Cerebellar cortex (tissue), 1 donor: ENCODE results near the gene ARPC1B.
"Not testable (repeated sequence)": the region's sequence is repeated elsewhere in the genome, so short reads cannot be mapped to it uniquely, and the experiment has no call there.

ENCODE experiments used
- DNase-seq: peaks from one replicate; pipeline ENCODE4 v3.0.0-alpha.2; 2015; ENCODE audit warnings: low spot score

ARPC1B gene

GRCh38 chr7:99409806-99410205 lies 35.3 kb downstream of the ARPC1B start:
- DNase-seq = no peak

- DNase-seq = no peak
Observed at GRCh38 chr7:99410635-99411034, 36.1 kb downstream of the ARPC1B start.

- peak; percentile 72 for DNase-seq
Observed at GRCh38 chr7:99415513-99416127, 41.1 kb downstream of the ARPC1B start.

DNA sequence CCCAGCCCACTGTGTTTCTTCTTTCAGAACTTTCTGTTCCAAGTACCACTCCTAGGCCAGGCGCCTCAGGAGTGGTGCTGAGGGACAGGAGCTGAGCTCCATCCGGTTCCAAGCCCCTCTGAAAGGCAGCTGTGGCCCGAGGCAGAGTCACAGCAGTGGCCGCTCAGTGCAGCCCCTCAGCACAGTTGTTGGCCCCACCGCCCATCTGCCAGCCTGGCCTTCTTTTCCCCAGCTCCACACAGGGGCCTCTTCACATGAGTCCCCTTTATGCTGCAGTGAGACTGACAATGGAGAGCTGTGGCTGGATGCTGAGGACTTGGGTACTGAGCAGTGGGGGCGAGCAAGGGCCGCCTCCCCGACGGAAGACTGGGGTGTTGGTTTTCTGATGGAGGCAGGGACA lies 43.7 kb downstream of the ARPC1B start:
- no peak for DNase-seq

DNA sequence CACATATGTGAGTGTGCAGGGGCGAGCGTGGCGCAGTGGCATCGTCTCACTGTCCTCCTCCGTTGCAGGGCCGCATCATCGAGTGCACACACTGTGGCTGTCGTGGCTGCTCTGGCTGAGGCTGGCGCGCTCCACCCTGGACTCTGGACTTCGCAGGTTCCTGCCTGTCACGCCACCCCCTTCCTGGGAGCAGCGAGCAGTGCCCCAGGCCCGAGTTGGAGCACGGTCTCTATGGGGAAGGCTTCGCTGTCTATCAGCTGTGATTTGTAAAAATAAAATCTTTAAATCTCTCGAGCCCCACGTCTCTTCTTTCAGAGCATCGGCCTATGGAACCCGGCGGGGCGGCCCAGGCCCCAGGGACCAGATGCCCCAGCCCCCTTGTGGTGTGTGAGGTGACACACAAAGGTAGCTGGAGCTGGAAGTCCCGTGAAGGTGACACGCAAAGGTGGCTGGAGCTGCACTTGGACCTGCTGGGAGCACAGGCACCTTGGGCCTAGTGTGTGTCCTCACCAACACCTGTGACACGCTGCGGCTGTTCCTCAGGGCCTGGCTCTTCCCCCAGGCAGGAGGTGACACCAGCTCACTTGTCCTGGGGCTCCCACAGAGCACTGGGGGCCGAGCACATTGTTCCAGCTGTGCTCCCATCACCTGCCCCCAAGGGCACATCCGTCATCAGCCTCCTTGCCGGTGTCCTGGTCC lies 44.9 kb downstream of the ARPC1B start:
- no peak for DNase-seq

- DNase-seq = no peak
Observed at GRCh38 chr7:99420213-99420612, 45.7 kb downstream of the ARPC1B start.

DNA sequence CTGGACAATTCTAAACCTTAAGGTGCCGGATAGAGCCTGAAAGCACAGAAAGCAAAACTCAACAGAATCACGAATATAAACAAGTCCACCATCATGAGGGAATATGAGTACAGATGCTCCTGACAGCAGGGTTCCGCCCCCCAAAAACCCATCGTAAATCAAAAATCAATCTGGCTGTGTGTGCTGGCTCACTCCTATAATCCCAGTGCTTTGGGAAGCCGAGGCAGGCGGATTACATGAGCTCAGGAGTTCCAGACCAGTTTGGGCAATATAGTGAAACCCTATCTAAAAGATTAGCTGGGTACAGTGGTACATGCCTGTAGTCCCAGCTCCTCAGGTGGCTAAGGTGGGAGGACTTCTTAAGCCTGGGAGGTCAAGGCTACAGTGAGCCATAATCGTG lies 46.5 kb downstream of the ARPC1B start:
- no peak for DNase-seq

DNA sequence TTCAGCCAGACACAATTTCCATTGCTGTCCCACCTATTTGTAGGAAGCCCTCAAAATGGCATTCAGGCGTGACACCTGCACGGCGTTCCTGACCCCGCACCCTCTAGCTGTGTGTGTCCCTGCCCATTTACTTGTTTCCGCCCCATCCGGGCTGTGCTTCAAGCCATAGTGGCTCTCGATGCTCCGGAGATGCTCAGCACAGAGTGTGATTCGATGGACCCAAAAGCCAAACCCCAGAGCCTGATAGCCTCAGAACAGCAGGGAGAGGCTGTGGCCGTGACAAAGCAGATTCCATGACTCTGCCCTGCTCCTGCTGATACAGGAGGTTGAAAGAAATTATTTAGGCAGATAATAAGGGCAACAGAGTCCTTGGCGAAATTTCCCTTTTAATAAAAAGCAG lies 47.7 kb downstream of the ARPC1B start:
- DNase-seq = no peak

- no peak for DNase-seq
Observed at GRCh38 chr7:99422625-99423024, 48.1 kb downstream of the ARPC1B start.

- no peak for DNase-seq
Observed at GRCh38 chr7:99424932-99425730, 50.6 kb downstream of the ARPC1B start.

DNA sequence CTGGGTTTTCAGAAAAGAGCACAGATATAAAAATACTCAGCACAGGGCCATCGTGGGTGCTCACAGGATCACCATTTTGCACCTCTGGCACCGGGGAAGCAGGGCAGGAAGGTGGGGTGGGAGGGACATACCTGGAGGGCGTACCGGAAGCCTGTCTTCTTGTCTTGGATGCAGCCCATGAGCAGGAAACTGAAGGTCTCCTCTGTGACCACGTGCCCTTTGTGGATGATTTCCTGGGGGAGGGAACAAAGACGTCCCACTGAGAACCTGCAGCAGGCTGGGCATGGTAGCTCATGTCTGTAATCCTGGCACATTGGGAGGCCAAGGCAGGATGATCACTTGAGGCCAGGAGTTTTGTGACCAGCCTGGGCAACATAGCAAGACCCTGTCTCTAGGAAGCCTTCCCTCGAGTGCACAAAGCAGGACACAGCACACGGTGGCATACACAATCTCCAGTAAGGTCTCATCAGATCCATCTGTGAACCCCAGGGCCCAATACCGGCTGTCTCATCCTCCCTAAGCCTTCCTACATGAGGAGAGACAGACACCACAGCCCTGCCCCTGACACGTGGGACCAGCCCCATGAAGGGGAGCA lies 54.5 kb downstream of the ARPC1B start:
- DNase-seq = no peak

DNA sequence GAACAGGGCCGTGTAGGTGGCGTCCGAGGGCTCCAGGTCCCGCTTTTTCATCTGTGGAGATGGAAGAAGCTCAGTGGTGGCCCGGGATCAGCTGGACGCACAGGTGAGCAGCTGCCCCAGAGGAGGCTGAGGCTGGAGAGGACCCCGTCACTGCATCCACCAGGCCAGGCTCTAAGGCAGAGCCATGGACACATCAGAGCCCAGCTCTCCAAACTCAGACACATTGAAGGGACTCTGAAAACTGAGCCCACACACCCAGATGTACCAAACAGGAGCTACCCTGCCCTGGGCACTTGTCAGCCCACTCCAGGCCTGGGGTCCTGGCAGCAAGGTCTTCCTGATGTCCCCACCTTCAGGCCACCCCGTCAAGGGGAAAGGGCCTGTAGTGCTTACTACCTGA lies 55.2 kb downstream of the ARPC1B start:
- DNase-seq = no peak

- DNase-seq = not testable (repeated sequence)
Observed at GRCh38 chr7:99431756-99432540, 57.4 kb downstream of the ARPC1B start.

GRCh38 chr7:99433158-99433557 lies 58.6 kb downstream of the ARPC1B start:
- DNase-seq = no peak

- DNase-seq = no peak
Observed at GRCh38 chr7:99437946-99438572, 63.5 kb downstream of the ARPC1B start.

DNA sequence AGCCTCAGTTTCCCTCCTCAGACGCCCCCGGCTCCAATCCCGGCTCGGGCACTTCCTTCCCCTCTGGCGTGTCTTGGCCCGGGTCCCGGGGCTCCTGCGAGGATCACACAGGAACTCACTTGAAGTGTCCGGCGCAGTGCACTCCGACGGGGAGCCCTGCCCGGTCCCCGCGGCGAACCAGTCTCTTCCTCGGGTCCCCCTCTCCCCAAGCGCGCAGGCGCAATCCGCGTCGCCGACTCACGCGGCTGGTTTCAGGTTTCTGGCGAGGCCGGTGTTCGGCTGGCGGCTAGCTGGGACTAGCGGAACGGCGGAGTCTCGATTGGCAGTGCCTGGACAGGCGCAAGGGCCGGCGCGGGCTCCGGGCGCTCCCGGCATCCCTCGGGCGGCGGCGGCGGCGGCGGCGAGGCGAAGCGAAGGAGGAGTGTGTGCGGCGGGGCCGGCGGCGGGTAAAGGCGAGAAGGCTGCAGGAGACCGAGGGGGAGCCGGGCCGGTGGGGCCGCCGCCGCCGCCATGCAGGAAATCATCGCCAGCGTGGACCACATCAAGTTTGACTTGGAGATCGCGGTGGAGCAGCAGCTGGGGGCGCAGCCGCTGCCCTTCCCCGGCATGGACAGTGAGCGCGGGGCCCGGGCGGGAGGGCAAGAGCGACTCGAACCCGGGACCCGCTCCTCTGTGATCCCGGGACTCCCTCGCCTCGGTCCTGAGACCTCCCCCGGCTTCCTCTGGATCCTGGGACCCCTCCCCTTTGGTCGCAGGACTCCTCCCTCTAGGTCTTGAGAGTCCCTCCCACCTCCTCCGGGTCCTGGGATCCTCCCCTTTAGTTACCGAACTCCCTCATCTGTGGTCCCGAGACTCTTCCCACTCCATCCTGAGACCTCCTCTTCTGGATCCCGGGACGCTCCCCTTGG lies 64.3 kb downstream of the ARPC1B start, which contains the start of the genes CPSF4 and PTCD1:
Gene CPSF4, plus strand, starts transcription at position 371 of the 908 bp plus-strand sequence. Its CDS starts 140 bp downstream, at position 511.
Gene PTCD1, minus strand, starts transcription at position 226 of the 908 bp plus-strand sequence. CDS start 3,556 bp downstream, outside the sequence.
- peak; percentile 94 for DNase-seq

DNA sequence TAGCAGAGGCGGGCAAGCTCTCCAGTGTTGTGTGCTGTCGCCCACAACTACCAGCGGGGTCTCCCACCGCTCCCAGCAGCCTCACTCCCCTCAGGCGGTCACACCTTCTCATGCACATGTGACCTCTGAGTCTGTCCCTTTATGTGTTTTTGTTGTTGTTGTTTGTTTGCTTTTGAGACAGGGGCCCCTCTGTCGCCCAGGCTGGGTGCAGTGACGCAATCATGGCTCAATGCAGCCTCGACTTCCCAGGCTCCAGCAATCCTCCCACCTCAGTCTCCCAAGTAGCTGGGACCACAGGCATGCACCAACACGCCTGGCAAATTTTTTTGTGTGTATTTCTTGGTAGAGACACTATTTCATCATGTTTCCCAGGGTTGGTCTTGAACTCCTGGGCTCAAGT lies 65.7 kb downstream of the ARPC1B start:
- DNase-seq = no peak
